GM12878 (cell line): ENCODE data around the gene KREMEN2.

ENCODE experiments used
- BACH1 ChIP-seq: fragments of 450-650 bp; IDR thresholded peaks from 2 replicates; pipeline ENCODE4 v1.6.1; 2017; ENCODE audit warnings: mild to moderate bottlenecking, borderline replicate concordance
- BCLAF1 ChIP-seq: fragments of 450-650 bp; IDR thresholded peaks from 2 replicates; pipeline ENCODE4 v1.6.1; 2017; ENCODE audit warnings: antibody characterized with exemption, mild to moderate bottlenecking, moderate library complexity
- CTCF ChIP-seq, 3 experiments: IDR thresholded peaks in 2 of 3; conservative IDR thresholded peaks in 1 of 3; 2 replicates each; pipeline ENCODE4 v1.5.1; 2011; ENCODE audit warnings: low read depth in 3 of 3, low read length in 3 of 3, mild to moderate bottlenecking in 3 of 3, control low read depth in 2 of 3, moderate library complexity in 2 of 3, inconsistent platforms in 1 of 3, mixed read lengths in 1 of 3; ENCODE audit not compliant: control insufficient read depth in 2 of 3, insufficient read depth in 1 of 3; ENCODE audit errors: extremely low read depth in 1 of 3
- KDM1A ChIP-seq: fragments of 200-600 bp; sonication (generic); IDR thresholded peaks from 2 replicates; pipeline ENCODE4 v1.6.1; 2016; ENCODE audit warnings: borderline replicate concordance
- MYC ChIP-seq: IDR thresholded peaks from 2 replicates; pipeline ENCODE4 v1.6.1; 2011; ENCODE audit warnings: mild to moderate bottlenecking, low read length, moderate library complexity, inconsistent platforms; ENCODE audit not compliant: insufficient read depth, insufficient replicate concordance, insufficient read length, severe bottlenecking
- POLR2A ChIP-seq: IDR thresholded peaks from 2 replicates; pipeline ENCODE4 v1.6.1; 2011; ENCODE audit warnings: low read depth, mild to moderate bottlenecking, low read length
- POLR2AphosphoS5 ChIP-seq: IDR thresholded peaks from 2 replicates; pipeline ENCODE4 v1.6.1; 2011; ENCODE audit warnings: mild to moderate bottlenecking, low read length, inconsistent platforms
- SP1 ChIP-seq: IDR thresholded peaks from one replicate; pipeline ENCODE4 v1.6.1; 2011; ENCODE audit warnings: low read depth, low read length
- SPI1 ChIP-seq: IDR thresholded peaks from 2 replicates; pipeline ENCODE4 v1.6.1; 2011; ENCODE audit warnings: low read depth, mild to moderate bottlenecking, low read length, moderate library complexity, borderline replicate concordance; ENCODE audit not compliant: insufficient read depth
- TAF1 ChIP-seq: IDR thresholded peaks from 2 replicates; pipeline ENCODE4 v1.6.1; 2011; ENCODE audit warnings: mild to moderate bottlenecking, low read depth, low read length, borderline replicate concordance
- TCF12 ChIP-seq: IDR thresholded peaks from 2 replicates; pipeline ENCODE4 v1.6.1; 2011; ENCODE audit warnings: low read depth, mild to moderate bottlenecking, low read length
- TCF7 ChIP-seq: IDR thresholded peaks from 2 replicates; pipeline ENCODE4 v1.6.1; 2014; ENCODE audit warnings: antibody characterized with exemption, borderline replicate concordance
- USF2 ChIP-seq: IDR thresholded peaks from 2 replicates; pipeline ENCODE4 v1.6.1; 2011; ENCODE audit warnings: low read depth, low read length, improper control_type of control experiment, borderline replicate concordance

- TF ChIP-seq KDM1A (no peak), CTCF (IDR thresholded peaks at IDR 0.05 in 2 of 3, conservative IDR thresholded peaks at IDR 0.05 in 1 of 3; ENCODE audit: control insufficient read depth in 2 of 3, extremely low read depth in 1 of 3, insufficient read depth in 1 of 3, low read depth in 3 of 3, low read length in 3 of 3) (no peak), POLR2A (no peak), SPI1 (no peak), TAF1 (no peak), BACH1 (no peak), SP1 (no peak), TCF7 (no peak), TCF12 (no peak), USF2 (no peak), BCLAF1 (no peak), POLR2AphosphoS5 (no peak), MYC (no peak)
These were observed 13.7 kb upstream of the KREMEN2 start for GRCh38 chr16:2950353-2950724.
